Keratinocyte (primary cell): ENCODE data around the gene MTOR.

Experiments used
- CTCF ChIP-seq, 3 experiments: IDR thresholded peaks in 1 of 3; conservative IDR thresholded peaks in 1 of 3; optimal IDR thresholded peaks in 1 of 3; 2 replicates in 2 of 3; 3 replicates in 1 of 3; pipeline versions ENCODE3 to v1.5.1; 2011; ENCODE audit warnings: low read length in 3 of 3, mild to moderate bottlenecking in 3 of 3, moderate library complexity in 2 of 3, control low read depth in 1 of 3, inconsistent platforms in 1 of 3; ENCODE audit not compliant: insufficient read depth in 2 of 3; ENCODE audit errors: extremely low read depth in 1 of 3
- EZH2 ChIP-seq: IDR thresholded peaks from one replicate; pipeline ENCODE4 v1.6.1; 2012; ENCODE audit warnings: inconsistent platforms, mild to moderate bottlenecking, low read length, moderate library complexity

- TF ChIP-seq CTCF (optimal IDR thresholded peaks at IDR 0.05 in 1 of 3, IDR thresholded peaks at IDR 0.05 in 1 of 3, conservative IDR thresholded peaks at IDR 0.05 in 1 of 3; ENCODE audit: extremely low read depth in 1 of 3, insufficient read depth in 2 of 3, low read length in 3 of 3) (no peak), EZH2 (no peak)
Measured at GRCh38 chr1:11216074-11216473, 46.3 kb downstream of the MTOR start.
